ENCODE data around the gene MGAT5.

The MGAT5 gene

GRCh38 chr2:134253804-134254203 is at the start of gene MGAT5:
MGAT5 (plus strand) TSS chr2:134254072; CDS start chr2:134254404, 332 bp downstream.
- ATAC-seq (ENCODE audit: low read depth) (0 out of 3 replicates have a peak, but pooled peaks have one; percentile 27), DNase-seq (ENCODE audit: low spot score) (no peak)
- Histone ChIP-seq H3K4me3 (ENCODE audit: severe bottlenecking) (no peak within 1 kb of the TSS), H3K27me3 (ENCODE audit: insufficient read depth, poor library complexity, severe bottlenecking) (no peaks in the 10 kb centered on the region), H3K9me3 (ENCODE audit: severe bottlenecking) (no peaks in the 10 kb centered on the region), H3K36me3 (ENCODE audit: low read depth) (peaks cover 5% of the 10 kb centered on the region; the same call in 1 of the 2 replicates), H3K4me1 (ENCODE audit: insufficient read depth, poor library complexity, severe bottlenecking) (no peaks in the 10 kb centered on the region), H3K27ac (ENCODE audit: poor library complexity, severe bottlenecking) (no peak within 1 kb of the TSS)
- TF ChIP-seq CTCF (IDR thresholded peaks at IDR 0.05; ENCODE audit: poor library complexity, severe bottlenecking): no peak

- DNase-seq (ENCODE audit: low spot score): no peak
- no peaks in the 10 kb centered on the region for H3K36me3 ChIP-seq (ENCODE audit: low read depth)
- no peak for TF ChIP-seq CTCF (IDR thresholded peaks at IDR 0.05; ENCODE audit: poor library complexity, severe bottlenecking)
- no peaks in the 10 kb centered on the region for H3K4me1 ChIP-seq (ENCODE audit: insufficient read depth, poor library complexity, severe bottlenecking)
- H3K9me3 ChIP-seq (ENCODE audit: severe bottlenecking): no peaks in the 10 kb centered on the region
- H3K27ac ChIP-seq (ENCODE audit: poor library complexity, severe bottlenecking): no peak overlapping the region
- no peak for ATAC-seq (ENCODE audit: low read depth)
- H3K27me3 ChIP-seq (ENCODE audit: insufficient read depth, poor library complexity, severe bottlenecking): no peaks in the 10 kb centered on the region
- no peak overlapping the region for H3K4me3 ChIP-seq (ENCODE audit: severe bottlenecking)
Measured at GRCh38 chr2:134205087-134205486, 48.8 kb upstream of the MGAT5 start.

- no peak for TF ChIP-seq CTCF (IDR thresholded peaks at IDR 0.05; ENCODE audit: poor library complexity, severe bottlenecking)
- DNase-seq (ENCODE audit: low spot score): no peak
- Histone ChIP-seq H3K36me3 (ENCODE audit: low read depth) (no peaks in the 10 kb centered on the region), H3K27me3 (ENCODE audit: insufficient read depth, poor library complexity, severe bottlenecking) (no peaks in the 10 kb centered on the region), H3K4me1 (ENCODE audit: insufficient read depth, poor library complexity, severe bottlenecking) (no peaks in the 10 kb centered on the region), H3K4me3 (ENCODE audit: severe bottlenecking) (no peak overlapping the region), H3K9me3 (ENCODE audit: severe bottlenecking) (no peaks in the 10 kb centered on the region), H3K27ac (ENCODE audit: poor library complexity, severe bottlenecking) (no peak overlapping the region)
- ATAC-seq (ENCODE audit: low read depth): 0 out of 3 replicates have a peak, but pooled peaks have one; percentile 34
Measured at GRCh38 chr2:134206031-134206430, 47.8 kb upstream of the MGAT5 start.

GRCh38 chr2:134206573-134206972 is 47.3 kb upstream of the MGAT5 start:
- ATAC-seq (ENCODE audit: low read depth) (0 out of 3 replicates have a peak, but pooled peaks have one; percentile 29), DNase-seq (ENCODE audit: low spot score) (no peak)
- Histone ChIP-seq H3K9me3 (ENCODE audit: severe bottlenecking) (no peaks in the 10 kb centered on the region), H3K4me3 (ENCODE audit: severe bottlenecking) (no peak overlapping the region), H3K4me1 (ENCODE audit: insufficient read depth, poor library complexity, severe bottlenecking) (no peaks in the 10 kb centered on the region), H3K27ac (ENCODE audit: poor library complexity, severe bottlenecking) (no peak overlapping the region), H3K36me3 (ENCODE audit: low read depth) (no peaks in the 10 kb centered on the region), H3K27me3 (ENCODE audit: insufficient read depth, poor library complexity, severe bottlenecking) (no peaks in the 10 kb centered on the region)
- TF ChIP-seq CTCF (IDR thresholded peaks at IDR 0.05; ENCODE audit: poor library complexity, severe bottlenecking): no peak

GRCh38 chr2:134207589-134208209 is 46.2 kb upstream of the MGAT5 start:
- peak; percentile 70 for TF ChIP-seq CTCF (IDR thresholded peaks at IDR 0.05; ENCODE audit: poor library complexity, severe bottlenecking)
- Histone ChIP-seq H3K27ac (ENCODE audit: poor library complexity, severe bottlenecking) (no peak overlapping the region), H3K4me1 (ENCODE audit: insufficient read depth, poor library complexity, severe bottlenecking) (no peaks in the 10 kb centered on the region), H3K4me3 (ENCODE audit: severe bottlenecking) (no peak overlapping the region), H3K27me3 (ENCODE audit: insufficient read depth, poor library complexity, severe bottlenecking) (no peaks in the 10 kb centered on the region), H3K36me3 (ENCODE audit: low read depth) (no peaks in the 10 kb centered on the region), H3K9me3 (ENCODE audit: severe bottlenecking) (no peaks in the 10 kb centered on the region)
- ATAC-seq (ENCODE audit: low read depth): peak; percentile 76
- DNase-seq (ENCODE audit: low spot score): no peak
